ENCODE data around the gene DENND5B. TPM values are rescaled to one million over a fixed set of nuclear protein-coding genes. Genes with fewer than 3 reads are reported as not detected.

The DENND5B gene
- 1 to 10 TPM; 4.6 to 6.4 (median 5.4) TPM for total RNA-seq

DNA sequence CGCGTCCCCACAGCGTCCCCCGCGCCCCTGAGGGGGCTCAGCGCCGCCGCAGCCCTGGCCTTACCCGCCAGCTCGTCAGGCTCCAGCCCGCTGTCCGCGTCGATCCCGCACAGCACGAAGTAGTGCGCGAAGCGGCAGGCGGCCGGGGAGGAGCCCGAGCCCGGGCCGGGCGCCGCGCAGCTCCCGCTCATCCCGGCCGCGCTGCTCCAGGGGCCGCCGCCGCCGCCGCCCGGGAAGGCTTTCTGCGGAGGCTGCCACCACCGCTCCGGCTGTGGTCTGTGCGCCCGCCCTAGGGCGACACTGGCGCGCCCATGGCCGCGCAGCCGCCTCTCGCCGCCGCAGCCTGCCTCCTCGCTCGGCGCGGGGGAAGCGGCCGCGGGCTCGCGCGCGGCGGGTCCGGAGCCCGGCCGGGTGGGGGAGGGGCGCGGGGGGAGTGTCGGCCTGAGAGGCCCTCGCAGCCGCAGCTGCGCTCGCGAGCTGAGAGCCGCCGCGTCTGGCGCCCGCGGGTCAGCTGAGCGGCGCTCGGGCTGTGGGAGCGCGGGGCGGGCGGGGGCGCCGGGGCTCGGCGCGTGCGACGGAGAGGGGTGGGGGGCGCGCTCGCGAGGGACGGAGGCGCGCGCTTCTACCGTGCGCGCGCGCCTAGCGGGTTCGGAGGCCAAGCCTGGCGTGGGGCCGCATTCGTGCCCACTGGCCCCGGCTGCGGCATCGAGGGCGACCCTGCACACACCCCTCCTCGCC is at the start of gene DENND5B:
Gene DENND5B, minus strand, starts transcription at position 495 of the 738 bp plus-strand sequence. Its CDS starts 304 bp downstream, at position 191.
- TF ChIP-seq, protein P1, sequence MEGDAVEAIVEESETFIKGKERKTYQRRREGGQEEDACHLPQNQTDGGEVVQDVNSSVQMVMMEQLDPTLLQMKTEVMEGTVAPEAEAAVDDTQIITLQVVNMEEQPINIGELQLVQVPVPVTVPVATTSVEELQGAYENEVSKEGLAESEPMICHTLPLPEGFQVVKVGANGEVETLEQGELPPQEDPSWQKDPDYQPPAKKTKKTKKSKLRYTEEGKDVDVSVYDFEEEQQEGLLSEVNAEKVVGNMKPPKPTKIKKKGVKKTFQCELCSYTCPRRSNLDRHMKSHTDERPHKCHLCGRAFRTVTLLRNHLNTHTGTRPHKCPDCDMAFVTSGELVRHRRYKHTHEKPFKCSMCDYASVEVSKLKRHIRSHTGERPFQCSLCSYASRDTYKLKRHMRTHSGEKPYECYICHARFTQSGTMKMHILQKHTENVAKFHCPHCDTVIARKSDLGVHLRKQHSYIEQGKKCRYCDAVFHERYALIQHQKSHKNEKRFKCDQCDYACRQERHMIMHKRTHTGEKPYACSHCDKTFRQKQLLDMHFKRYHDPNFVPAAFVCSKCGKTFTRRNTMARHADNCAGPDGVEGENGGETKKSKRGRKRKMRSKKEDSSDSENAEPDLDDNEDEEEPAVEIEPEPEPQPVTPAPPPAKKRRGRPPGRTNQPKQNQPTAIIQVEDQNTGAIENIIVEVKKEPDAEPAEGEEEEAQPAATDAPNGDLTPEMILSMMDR (IDR thresholded peaks at IDR 0.05) = no peak
- no peak for TF ChIP-seq POLR2A (IDR thresholded peaks at IDR 0.05)
- peak; percentile 26 to 90 for DNase-seq (ENCODE audit: low spot score in 2 of 2)
- intact Hi-C loops (cut with DNase I; ENCODE audit: low total_unique reads) = no loop called here
- H3K4me3 ChIP-seq (ENCODE audit: low read depth, poor library complexity, severe bottlenecking) = peak within 1 kb of the TSS; percentile 81
- 0 to 3% methylated on average over 8 to 28 of the region's 117 CpGs for WGBS, 2 donors

DNA sequence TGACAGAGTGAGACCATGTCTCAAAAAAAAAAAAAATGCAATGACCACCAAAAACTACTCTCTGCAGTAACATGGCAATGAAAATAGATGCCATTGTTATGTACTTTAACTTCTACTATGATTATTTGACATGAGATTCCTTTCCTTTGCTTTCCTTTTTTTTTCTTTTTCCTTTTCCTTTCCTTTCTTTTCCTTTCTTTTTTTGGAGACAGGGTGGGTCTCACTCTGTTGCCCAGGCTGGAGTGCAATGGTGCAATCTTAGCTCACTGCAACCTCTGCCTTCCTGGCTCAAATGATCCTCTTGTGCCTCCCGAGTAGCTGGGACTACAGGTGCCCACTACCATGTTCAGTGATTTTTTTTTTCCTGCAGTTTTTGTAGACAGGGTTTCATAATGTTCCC is 43.7 kb upstream of the DENND5B start:
- H3K4me3 ChIP-seq (ENCODE audit: low read depth, poor library complexity, severe bottlenecking) = no peak overlapping the region
- WGBS, 2 donors = 95 to 96% methylated on average over 1 of the region's 1 CpG
- no peak for DNase-seq (ENCODE audit: low spot score in 2 of 2)
- intact Hi-C loops (cut with DNase I; ENCODE audit: low total_unique reads) = loop anchor here (5.0 kb wide), 1 partner anchor 232 kb away; no protein-coding TSS in a partner anchor
- TF ChIP-seq, protein P1 (IDR thresholded peaks at IDR 0.05) = no peak
- no peak for TF ChIP-seq POLR2A (IDR thresholded peaks at IDR 0.05)

DNA sequence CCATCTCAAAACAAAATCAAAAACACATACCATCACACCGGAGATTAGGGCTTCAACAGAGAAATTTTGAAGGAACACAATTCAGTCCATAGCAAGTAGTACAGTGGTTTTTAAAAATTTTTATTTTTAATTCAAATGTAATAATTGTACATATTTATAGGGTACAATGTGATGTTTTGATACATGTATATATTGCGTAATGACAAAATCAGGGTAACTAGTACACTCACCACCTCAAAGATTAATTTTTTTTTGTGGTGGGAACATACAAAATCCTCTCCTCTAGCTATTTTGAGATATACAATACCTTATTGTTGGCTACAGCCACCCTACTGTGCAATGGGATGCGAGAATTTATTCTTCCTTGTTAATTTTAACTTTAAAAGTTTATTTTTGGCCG is 42.5 kb upstream of the DENND5B start:
- DNase-seq (ENCODE audit: low spot score in 2 of 2) = peak in 1 of 2 donors; percentile 45
- 72 to 79% methylated on average over 4 of the region's 4 CpGs for WGBS, 2 donors
- intact Hi-C loops (cut with DNase I; ENCODE audit: low total_unique reads) = no loop called here
- no peak for TF ChIP-seq POLR2A (IDR thresholded peaks at IDR 0.05)
- TF ChIP-seq, protein P1 (IDR thresholded peaks at IDR 0.05) = no peak
- no peak overlapping the region for H3K4me3 ChIP-seq (ENCODE audit: low read depth, poor library complexity, severe bottlenecking)

DNA sequence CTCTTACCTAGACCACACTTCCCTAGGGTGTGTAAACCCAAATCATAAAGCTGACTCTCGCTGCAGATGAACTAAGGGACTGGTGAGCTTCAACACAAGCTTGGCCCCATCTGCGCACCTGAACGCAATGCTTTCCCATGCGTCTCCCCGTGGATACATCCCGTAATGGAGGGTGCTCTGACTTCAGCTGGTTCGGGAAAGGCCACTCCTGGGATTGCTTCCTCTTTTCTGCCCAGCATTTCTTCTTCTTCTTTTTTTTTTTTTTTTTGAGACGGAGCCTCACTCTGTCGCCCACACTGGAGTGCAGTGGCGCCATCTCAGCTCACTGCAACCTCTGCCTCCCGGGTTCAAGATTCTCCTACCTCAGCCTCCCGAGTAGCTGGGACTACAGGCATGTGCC is 40.9 kb upstream of the DENND5B start:
- H3K4me3 ChIP-seq (ENCODE audit: low read depth, poor library complexity, severe bottlenecking) = no peak overlapping the region
- DNase-seq (ENCODE audit: low spot score in 2 of 2) = peak in 1 of 2 donors; percentile 29
- intact Hi-C loops (cut with DNase I; ENCODE audit: low total_unique reads) = no loop called here
- no peak for TF ChIP-seq POLR2A (IDR thresholded peaks at IDR 0.05)
- TF ChIP-seq, protein P1 (IDR thresholded peaks at IDR 0.05) = no peak
- WGBS, 2 donors = 90 to 93% methylated on average over 12 of the region's 12 CpGs

DNA sequence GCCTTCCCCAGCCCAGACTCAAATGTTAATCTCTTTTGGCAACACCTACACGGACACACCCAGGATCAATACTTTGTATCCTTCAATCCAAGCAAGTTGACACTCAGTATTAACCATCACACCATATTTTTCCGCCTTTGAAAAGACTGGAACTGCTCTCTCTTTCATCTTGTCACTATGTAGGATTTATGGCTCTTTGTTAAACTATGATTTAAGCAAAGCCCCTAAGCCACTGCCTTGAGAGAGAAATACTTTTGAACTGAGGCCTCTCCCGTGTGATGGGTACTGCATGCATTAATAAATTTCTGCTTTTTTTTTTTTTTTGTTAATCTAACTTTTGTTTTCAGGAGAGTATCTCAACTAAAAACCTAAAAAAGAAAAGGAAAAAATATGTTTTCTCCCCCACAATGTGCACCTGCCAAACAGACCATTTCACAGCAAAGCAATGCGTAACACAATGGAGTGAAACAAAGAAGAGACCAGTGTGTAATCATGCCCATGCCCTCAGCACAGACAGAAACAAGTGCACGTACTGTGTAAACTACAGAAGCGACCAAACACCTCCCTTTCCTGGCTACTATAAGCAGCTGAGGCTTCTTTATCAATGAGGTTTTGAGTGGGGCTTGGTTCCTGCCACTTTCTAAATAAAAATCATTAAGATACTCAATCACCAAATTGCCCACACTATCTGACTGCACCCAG is 40.2 kb upstream of the DENND5B start:
- no peak for TF ChIP-seq POLR2A (IDR thresholded peaks at IDR 0.05)
- TF ChIP-seq, protein P1 (IDR thresholded peaks at IDR 0.05) = no peak
- H3K4me3 ChIP-seq (ENCODE audit: low read depth, poor library complexity, severe bottlenecking) = no peak overlapping the region
- DNase-seq (ENCODE audit: low spot score in 2 of 2) = no peak
- 82 to 85% methylated on average over 6 of the region's 6 CpGs for WGBS, 2 donors
- intact Hi-C loops (cut with DNase I; ENCODE audit: low total_unique reads) = no loop called here

Data from lower leg skin (tissue), 4 donors.